HG02943 (cell line): ENCODE data around the gene TLE5.
"Not testable (repeated sequence)": the region's sequence is repeated elsewhere in the genome, so short reads cannot be mapped to it uniquely, and the experiment has no call there.

ENCODE experiments used
- ATAC-seq: cut with Tn5 transposase; IDR thresholded peaks from one replicate; pipeline ENCODE4 v1.9.1; 2021; ENCODE audit warnings: mild to moderate bottlenecking, low read depth, moderate library complexity; ENCODE audit not compliant: unreplicated experiment

TLE5 gene

DNA sequence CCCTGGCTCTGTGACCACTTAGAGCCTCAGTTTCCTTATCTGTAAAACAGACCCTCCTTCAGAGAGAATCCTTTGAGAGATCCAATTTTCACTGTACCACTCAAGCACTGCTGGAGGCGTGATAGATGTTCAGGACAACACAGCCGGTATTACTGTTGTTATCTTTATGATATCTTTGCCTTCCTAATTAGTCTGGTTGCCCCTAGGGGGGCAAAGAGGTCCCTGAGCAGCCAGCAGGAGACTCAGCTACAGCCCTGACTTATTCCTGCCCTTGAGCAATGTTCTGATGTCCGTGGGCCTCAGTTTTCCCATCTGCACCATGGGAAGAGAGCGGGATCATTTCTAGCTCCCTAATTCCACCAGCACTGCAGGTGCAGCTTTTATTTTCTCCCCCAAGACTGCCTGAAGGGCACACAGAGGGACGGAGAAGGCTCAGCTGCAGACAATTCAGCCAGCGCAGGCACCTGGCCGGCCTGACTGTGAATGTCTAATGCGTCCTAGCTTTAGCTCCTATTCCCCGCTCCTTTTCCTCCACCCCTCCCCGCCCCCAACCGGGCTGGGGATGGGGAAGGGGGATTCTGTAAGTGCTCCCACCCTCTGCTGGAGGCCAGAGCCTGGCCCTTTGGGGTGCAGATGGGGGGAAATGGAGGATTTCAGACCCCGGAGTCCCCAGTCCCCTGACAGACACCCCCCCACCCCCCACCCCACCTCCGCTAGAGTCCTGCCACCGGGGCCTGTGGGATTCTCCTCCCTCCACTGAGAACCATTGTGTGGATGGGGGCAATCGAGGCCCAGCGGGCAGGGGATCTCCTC, 16.2 kb downstream of the TLE5 start:
- ATAC-seq, result no peak

DNA sequence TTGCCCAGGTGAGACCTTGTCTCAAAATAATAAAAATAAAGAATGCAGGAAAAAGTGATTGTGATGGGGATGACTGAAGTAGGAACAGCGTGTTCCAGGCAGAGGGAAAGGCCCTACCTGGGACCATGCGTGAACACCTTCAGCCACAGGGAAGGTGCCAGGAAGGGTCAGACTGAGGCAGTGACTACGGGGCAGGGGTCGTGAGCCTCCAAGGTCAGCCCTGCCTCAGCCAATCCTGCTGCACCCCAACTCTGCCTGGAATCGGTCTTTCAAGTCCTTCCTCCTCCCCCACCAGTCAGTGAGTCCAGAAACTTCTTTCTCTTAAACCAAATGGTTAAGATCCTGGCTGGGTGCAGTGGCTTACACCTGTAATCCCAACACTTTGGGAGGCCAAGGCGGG, 17.1 kb downstream of the TLE5 start:
- ATAC-seq, result no peak

DNA sequence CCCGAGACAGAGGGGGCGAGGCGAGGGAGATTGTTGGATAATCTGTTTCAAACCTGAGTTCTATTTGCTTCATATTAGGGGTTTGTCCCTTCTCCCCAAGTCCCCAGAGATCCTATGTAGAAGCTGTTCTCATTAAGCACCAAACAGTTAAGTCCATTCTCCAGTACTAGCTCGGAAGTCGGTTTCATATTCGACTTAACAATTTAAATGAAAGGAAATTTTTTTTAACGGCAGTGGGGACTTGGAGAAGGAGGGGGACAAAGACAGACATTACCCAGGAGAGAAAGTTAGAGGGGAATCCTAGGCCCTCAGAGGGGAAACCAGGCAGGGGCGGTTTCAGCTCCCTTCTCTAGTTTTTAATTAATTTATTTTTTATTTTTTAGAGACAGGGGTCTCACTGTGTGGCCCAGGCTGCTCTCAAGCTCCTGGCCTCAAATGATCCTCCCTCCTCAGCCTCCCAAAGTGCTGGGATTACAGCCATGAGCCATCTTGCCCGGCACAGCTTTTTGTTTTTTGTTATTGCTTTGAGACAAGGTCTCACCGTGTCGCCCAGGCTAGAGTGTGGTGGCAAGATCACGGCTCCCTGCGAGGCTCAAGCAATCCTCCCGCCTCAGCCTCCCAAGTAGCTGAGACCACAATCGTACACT, 19.6 kb downstream of the TLE5 start:
- no peak for ATAC-seq

DNA sequence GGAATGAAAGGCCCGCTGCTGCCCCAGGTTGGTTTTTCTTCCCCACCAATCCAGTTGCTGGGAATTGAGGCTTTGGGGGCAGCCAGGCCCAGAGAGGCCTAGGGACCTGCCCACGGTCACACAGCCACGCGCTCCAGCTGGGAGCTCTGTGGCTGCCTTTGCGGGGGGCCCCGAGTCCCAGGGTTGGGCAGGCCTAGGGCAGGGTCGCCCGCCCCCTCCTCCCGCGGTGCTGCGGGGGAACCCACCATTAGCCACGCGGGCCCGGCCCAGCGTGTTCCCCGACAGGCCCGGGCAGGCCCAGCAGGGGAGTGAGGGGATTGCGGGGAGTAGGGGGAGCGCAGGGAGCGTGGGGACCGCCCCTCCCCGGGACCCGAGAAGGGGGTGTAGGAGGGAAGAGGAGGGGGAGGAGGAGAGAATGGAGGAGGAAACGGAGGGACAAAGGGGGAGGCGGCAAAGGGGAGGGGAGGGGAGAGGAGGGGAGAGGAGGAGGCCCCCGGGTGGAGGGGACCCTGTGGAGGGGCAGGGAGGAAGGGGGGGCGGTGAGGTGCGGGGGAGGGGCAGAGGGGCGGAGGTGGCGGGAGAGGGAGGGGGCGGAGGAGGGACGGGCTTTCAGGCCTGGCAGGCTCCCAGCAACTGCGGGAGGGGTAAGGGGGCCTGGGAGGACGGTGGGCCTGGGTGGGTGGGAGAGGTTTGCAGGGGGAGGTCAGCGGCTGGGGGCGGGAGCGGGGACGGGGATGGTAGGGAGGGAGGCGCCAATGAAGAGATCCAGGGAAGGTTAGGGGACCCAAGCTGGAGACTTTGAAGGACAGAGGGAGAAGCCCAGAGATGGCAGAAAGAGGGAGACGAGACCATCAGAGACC, 20.3 kb downstream of the TLE5 start:
- ATAC-seq, result no peak

DNA sequence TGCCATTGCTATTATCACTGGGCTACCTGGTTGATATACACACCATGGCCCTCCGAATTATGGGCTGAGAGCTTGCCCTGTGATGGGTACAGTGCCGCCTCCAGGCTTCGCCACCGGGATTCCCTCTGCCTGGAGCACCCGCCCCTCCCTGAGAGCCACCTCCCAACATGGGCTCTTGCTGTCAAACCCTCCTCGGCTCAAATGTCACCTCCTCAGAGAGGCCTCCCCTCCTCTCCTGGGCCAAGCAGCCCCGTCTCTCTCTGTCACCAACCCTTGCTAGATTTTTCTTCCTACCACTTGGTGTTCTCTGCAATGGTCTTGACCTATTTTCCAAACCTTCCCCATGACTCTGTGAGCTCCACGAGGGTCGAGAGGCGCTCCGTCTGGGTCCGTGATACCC, 21.0 kb downstream of the TLE5 start:
- no peak for ATAC-seq

DNA sequence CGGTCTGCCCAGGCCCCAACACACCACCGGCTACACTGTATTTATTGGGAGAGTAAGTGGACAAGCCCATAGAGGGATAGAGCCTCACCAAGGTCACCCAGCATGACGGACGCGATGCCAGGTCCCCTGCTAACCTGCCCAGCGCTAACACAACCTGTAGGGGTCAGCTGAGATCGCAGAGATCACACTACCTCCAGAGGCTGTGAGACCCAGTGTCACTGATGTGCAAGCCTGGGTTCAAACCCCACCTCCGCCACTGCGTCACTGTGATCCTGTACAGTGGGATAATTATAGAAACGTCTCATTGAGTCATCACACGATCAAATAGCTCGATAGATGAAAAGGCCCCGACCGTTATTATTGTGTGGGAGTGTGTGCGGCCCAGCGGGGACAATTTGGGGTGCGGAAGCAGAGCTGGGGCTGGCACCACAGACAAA, 22.6 kb downstream of the TLE5 start:
- ATAC-seq, result no peak

DNA sequence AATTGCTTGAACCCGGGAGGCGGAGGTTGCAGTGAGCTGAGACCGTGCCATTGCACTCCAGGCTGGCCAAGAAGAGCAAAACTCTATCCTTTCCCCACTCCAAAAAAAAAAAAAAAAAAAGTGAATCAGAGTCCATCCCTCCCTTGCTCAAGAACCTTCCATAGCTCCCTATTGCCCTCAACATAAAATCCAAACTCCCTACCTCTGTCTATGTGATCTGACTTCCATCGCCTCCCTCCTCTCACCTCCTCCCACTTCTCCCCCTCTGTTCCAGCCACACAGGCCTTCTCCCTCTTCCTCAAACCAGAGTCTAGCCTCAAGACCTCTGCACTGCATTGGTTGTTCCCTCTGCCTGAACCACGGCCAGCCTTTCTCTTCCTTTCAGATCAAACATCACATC, 23.2 kb downstream of the TLE5 start:
- ATAC-seq, result no peak

DNA sequence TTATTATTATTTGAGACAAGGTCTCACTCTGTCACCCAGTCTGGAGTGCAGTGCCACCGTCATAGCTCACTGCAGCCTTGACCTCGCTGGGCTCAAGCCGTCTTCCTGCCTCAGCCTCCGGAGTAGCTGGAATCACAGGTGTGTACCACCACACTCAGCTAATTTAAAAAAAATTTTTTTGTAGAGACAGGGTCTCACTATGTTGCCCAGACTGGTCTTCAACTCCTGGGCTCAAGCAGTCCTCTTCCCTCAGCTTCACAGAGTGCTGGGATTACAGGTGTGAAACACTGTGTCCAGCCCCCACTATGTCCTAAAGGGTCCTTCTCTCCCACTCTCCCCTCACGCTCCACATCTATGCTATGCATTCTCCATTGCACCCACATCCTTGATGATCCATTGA, 24.1 kb downstream of the TLE5 start:
- ATAC-seq, result no peak

DNA sequence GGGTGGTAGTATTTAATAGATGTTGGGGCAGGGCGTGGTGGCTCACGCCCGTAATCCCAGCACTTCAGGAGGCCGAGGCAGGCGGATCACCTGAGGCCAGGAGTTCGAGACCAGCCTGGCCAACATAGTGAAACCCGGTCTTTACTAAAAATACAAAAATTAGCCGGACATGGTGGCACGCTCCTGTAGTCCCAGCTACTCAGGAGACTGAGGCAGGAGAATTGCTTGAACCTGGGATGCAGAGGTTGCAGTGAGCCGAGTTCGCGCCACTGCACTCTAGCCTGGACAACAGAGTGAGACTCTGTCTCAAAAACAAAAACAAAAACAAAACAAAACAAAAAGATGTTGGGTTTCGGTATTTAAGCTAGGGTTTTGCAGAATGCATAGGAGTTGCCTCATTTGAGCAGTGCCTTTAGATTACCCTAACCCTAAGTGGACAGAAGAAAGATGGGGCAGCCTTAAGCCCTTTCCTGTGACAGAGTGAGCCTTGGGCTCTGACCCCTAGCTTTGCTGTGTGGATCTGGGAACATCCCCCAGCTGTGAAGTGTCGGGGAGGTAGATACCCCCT, 25.2 kb downstream of the TLE5 start:
- ATAC-seq, result not testable (repeated sequence)

DNA sequence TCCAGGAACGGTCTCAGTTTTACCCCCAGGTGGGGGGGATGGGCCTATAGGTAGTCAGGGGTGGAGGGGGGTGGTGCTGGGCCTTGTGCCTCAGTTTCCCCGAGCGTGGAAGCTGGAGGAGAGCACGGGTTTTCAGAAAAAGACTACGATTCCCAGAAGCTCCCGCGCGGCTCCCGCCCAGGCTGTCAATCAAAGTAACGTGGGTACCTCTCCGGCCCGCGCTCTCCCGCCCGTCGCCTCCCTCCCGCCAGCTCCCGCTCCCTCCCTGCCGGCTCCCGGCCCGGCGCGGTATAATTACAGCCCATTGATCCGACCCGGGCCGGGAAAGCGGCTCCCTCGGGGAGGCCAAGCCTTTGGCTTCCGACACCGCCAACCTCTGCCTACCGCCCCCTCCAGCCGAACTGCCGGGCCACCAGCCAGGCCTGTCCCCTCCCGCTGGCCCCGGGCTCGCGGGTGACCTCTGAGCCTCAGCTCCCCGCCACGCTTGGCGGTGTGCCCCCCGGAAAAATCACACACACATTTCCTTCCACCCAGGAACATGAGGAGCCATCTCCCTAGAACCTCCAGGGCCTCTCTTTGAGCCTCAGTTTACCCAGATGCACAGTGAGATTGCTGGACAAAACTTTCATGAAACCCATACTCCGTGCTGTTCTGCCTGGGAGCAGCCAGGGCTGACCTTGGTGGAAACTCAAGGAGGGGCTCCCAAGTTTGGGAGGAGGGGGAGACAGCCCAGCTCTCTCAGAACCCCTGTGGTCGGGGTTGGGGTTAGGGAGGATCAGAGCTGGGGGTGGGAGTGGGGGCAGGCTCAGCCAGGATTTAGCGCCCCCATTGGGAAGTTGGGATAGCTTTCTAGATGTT, 25.9 kb downstream of the TLE5 start:
- peak; percentile 56 for ATAC-seq

DNA sequence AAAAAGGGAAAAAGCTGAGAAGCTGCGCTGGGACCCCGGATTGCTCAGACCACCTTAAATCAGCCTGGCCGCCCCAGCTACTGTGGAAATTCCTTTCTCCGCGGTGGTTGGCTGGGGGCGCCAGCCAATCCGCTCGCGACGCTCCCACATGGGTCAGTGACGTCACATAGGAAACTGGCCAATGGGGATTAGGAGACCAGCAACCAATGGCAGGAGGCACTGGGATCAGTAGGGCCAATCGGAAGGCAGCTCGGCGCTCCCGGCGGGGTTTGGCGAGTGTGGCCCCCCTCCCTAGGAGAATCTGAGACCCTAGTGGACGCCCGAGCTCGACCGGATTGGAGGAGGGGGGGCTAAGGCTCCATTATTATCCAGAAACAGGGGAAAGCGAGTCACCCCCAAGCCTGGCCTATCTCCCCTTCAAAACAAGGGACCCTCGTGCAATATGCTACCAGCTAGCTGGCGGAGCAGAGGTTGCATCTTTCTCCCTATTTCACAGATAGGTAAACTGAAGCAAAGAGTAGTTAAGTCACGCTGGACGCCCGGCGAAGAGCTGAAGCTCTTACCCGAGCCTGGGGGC, 26.7 kb downstream of the TLE5 start:
- ATAC-seq, result peak; percentile 78

DNA sequence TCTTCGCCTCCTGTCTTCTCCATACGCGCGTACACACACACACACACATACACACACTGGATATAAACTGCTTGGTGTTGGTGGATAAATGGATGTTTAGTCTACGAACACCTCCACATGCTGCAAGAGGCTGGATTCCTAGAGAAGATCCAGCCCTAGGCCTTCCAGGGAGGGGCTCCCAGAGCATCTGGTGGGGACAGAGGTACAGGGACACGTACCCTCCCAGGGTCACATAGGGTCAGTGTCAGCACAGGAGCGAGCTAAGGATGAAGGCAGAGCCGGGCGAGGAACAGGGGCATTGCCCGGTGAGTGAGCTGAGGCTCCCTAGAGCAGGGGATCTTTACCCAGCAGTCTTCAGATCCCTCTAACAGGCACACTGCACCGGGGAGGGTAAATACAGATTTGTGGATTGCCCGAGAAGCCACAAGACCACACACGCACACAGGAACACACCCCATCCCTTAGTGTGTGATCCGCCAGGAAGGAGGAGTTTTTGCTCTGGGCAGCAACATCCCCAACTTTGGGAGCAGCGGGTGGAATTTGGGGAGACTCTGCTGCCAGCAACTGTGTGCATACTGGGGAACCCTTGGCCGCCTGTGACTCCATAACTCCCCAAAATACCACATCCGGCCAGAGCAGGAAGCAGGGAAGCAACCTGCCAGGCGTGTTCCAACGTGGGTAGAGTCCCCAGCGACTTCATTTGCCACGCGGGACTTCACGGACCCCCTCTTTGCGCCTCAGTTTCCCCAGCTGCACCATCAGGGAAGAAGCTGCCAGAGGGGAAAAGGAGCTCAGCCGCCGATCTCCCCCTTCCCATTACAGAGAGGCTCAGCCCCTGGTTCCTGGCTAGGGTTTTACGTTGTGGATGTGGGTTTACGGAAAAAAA, 27.4 kb downstream of the TLE5 start:
- no peak for ATAC-seq

DNA sequence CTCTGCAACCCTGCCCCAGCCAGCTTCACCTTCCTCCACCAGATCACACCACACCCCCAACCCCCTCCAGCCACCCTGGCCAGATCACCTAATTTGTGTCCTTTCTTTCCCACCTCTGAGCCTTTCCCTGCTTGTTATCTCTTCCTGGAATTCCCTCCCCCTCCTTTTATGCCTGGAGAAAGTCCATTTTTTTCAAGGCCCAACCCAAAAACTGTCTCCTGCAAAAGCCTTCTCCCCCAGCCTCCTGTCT, 28.0 kb downstream of the TLE5 start:
- ATAC-seq, result no peak

DNA sequence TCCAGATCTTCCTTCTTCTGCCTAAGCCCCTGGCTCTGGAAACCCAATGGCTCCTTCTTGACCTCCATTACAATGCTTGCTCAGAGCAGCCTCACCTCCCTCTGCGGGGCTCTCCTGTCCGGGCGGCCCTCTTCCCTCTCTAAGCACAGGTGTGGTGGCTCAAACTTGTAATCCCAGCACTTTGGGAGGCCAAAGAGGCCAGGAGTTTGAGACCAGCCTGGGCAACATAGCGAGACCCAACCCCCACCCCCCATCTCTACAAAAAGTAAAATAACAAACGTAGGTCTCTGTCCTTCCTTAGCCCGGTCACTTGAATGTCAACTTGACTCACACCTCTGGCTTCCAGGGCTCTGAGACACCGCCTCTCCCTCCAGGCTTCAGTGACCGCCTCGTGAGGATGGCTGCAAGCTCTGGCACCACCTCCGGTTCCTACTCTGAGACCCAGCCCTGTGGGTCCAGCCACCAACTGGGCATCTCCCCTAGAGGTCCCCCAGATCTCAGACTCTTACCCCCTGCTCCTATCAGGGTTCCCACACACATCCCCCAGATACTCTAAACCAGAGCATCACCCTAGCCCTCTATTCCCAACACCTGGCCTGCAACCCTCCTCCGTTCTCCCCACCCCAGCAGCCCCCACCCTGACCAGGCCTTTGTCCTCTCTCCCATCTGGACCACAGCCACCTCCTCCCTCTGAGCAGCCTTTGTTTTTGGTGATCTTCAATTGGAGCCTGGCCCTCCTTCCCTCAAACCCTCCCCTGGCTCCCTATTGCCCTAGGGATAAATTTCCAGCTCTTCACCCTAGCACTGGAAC, 28.5 kb downstream of the TLE5 start:
- ATAC-seq, result no peak

DNA sequence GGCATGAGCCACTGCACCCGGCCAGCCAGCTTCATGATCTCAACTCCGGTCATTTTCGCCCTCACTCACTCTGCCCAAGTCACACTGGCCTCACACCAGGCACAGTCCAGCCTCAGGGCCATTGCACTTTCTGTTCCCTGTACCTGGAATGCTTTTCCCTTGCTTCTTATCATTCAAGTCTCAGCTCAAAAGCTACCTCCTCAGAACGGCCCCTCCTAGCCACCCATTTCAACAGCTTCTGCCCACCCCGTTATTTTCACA, 30.8 kb downstream of the TLE5 start:
- ATAC-seq, result no peak

DNA sequence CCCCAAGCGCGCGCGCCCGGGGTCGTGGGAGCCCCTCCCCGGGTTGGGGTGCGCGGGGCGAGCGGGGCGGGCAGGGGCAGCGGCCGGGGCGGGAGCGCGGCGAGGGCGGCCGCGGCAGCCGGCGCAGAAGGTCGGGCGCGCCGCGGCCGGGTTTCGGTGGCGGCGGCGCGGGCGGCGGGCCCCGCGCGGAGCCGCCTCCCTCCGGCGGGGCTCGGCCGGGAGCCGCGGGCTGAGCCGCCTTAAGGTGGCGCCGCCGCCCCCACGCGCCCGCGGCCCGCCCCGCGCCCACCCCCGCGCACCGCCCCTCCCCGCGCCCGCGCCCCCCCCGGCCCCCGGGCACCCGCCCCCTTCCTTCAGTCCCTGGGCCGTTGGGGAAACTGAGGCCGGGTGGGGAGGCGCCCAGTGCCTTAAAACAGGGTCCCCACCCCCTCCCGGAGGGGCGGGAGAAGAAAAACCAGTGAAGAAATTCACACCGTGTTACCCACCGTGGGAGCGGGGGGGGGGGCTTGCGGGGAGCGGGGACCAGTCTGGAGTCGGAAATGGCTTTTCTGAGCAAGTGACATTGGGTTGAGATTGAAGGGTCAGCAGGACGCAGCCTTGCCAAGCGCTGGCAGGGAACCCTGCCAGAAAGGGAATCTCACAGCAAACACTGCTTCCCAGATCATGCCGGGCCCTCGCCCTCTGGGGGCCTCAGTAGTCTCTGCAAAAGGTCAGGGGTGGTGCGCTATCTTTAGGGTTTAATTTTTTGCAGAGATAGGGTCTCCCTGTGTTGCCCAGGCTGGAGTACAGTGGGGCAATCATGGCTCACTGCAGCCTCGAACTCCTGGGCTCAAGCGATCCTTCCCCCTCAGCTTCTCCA, 33.0 kb downstream of the TLE5 start, which contains the start of gene TLE2:
TLE2 (minus strand) TSS at position 216 of the 859 bp plus-strand sequence. CDS start 376 bp downstream, outside the sequence.
- ATAC-seq, result no peak

DNA sequence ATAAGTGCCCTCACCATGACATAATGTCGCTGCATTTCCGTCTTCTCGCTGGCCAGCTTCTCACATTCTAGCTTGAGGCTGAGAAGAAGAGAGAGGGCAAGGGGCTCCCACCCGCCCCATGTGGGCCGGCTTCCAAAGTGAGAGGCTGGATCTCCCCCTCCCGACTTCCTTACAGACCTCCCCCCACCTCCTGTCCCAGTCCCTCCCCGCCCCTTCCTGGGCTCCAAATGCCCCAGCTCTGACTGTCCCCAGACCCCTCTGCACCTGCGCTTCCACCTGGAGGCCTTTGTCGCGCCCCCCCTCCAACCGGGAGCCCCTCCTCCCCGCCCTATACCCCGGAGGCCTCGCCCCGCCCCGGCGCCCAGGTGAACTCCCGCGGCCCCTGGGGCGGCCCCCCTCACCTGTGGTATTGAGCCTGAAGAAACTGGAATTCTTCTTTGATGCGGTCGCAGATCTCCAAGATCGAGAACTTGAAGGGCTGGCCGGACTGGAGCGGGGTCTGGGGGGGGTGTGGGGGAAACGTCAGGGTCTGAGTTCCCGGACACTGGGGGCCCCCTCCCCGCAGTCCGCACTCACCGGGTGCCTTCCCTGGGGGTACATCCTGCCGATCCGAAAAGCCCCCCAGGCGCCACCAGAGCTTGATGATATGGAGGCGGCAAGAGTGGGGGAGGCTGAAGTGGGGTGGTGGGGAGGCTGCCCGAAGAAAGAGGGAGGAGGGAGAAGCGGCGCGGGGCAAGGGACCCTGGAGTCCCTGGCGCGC, 33.8 kb downstream of the TLE5 start:
- ATAC-seq, result no peak
